ENCODE data around the gene CD276.
"Not testable (repeated sequence)": the region's sequence is repeated elsewhere in the genome, so short reads cannot be mapped to it uniquely, and the experiment has no call there.

CD276 gene

DNA sequence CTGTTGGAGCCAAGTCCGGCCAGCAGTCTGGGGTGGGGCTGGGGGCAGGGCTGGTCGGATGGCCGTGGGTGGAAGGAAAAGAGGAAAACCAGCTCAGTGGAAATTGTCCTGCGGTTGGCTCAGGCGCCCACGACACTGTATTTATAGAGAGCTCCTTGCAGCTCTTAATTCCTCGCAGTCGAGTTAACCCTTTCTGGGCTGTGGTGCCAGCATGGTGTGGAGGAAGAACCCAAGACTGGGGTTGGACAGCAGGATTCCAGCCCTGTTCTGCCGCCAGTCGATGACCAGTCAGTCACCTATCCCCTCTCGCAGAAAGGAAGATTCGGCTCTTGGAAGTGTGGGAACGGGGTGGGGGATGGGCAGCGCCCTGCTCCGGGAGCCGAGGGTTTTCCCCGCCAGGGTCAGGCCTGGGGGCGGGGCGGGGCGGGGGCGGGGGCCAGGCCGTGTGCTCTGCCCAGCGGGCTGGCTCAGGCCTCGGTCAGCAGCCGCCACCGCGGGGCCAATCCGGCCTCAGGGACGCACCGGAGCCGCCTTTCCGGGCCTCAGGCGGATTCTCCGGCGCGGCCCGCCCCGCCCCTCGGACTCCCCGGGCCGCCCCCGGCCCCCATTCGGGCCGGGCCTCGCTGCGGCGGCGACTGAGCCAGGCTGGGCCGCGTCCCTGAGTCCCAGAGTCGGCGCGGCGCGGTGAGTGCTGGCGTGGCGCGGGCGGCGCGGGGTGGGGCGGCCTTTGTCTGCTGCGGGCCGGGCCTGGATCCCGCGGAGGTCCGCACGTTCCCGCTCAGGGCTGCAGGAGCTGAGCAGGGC, at the start of gene CD276:
TSS of gene CD276 (plus strand) at position 607 of the 804 bp plus-strand sequence. CDS start 15,257 bp downstream, outside the sequence.
- H3K4me2 ChIP-seq (ENCODE audit: low read length) = no peak within 1 kb of the TSS

DNA sequence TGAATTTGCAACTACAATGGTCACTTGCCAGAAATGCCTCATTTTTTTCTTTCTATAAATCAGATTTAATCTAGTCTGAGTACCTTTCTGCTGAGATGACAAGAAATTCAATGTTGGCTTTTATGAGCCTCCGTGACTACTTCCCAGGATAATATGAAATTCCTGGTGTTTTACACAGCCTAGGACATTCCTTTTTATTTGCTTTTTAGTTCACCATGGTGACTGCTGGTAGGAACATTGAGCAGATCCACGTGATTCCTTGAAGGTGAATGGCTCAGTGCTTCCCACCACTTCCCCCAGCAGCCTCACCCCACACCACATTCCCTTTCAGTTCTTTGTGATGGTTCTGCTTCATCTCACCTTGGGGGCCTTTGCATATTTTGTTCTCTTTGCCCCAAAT, 46.7 kb upstream of the CD276 start:
- H3K9me3 ChIP-seq (ENCODE audit: control insufficient read depth, insufficient read depth, low read length) = peaks cover 11% of the 10 kb centered on the region; the same call in 1 of the 2 replicates
- H3K27ac ChIP-seq (ENCODE audit: low read depth, low read length) = no peak overlapping the region
- no peak overlapping the region for H3K4me2 ChIP-seq (ENCODE audit: low read length)
- TF ChIP-seq, protein P1, sequence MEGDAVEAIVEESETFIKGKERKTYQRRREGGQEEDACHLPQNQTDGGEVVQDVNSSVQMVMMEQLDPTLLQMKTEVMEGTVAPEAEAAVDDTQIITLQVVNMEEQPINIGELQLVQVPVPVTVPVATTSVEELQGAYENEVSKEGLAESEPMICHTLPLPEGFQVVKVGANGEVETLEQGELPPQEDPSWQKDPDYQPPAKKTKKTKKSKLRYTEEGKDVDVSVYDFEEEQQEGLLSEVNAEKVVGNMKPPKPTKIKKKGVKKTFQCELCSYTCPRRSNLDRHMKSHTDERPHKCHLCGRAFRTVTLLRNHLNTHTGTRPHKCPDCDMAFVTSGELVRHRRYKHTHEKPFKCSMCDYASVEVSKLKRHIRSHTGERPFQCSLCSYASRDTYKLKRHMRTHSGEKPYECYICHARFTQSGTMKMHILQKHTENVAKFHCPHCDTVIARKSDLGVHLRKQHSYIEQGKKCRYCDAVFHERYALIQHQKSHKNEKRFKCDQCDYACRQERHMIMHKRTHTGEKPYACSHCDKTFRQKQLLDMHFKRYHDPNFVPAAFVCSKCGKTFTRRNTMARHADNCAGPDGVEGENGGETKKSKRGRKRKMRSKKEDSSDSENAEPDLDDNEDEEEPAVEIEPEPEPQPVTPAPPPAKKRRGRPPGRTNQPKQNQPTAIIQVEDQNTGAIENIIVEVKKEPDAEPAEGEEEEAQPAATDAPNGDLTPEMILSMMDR (IDR thresholded peaks at IDR 0.05; ENCODE audit: low read depth, low read length, poor library complexity, severe bottlenecking) = no peak
- no peak for TF ChIP-seq EZH2phosphoT487 (IDR thresholded peaks at IDR 0.05; ENCODE audit: borderline replicate concordance, low read length)
- H4K20me1 ChIP-seq (ENCODE audit: control insufficient read depth, insufficient read depth, low read depth, low read length) = peaks cover under 1% of the 10 kb centered on the region; the same call in 1 of the 2 replicates
- H3K27me3 ChIP-seq (ENCODE audit: control insufficient read depth, low read length) = peaks cover 8% of the 10 kb centered on the region
- no peak overlapping the region for H3K4me3 ChIP-seq (ENCODE audit: low read length)
- H3F3A ChIP-seq (ENCODE audit: control insufficient read depth, insufficient read depth) = no peaks in the 10 kb centered on the region
- no peaks in the 10 kb centered on the region for H3K36me3 ChIP-seq (ENCODE audit: control insufficient read depth, low read length)
- H3K9me2 ChIP-seq (replicated peaks; ENCODE audit: control insufficient read depth, low read length) = no peaks in the 10 kb centered on the region
- peaks cover 4% of the 10 kb centered on the region for H3K79me2 ChIP-seq (ENCODE audit: control insufficient read depth, low read length)
- H3K4me1 ChIP-seq (ENCODE audit: control insufficient read depth, low read length) = peaks cover 12% of the 10 kb centered on the region

More for the DNA sequence above, at the start of gene CD276:
- Histone ChIP-seq H3K9me2 (replicated peaks; ENCODE audit: control insufficient read depth, low read length) (no peaks in the 10 kb centered on the region), H3K36me3 (ENCODE audit: control insufficient read depth, low read length) (no peaks in the 10 kb centered on the region), H3K27ac (ENCODE audit: low read depth, low read length) (no peak within 1 kb of the TSS), H3K9me3 (ENCODE audit: control insufficient read depth, insufficient read depth, low read length) (no peaks in the 10 kb centered on the region), H3K4me3 (ENCODE audit: low read length) (no peak within 1 kb of the TSS), H3K79me2 (ENCODE audit: control insufficient read depth, low read length) (no peaks in the 10 kb centered on the region), H3F3A (ENCODE audit: control insufficient read depth, insufficient read depth) (no peaks in the 10 kb centered on the region), H4K20me1 (ENCODE audit: control insufficient read depth, insufficient read depth, low read depth, low read length) (no peaks in the 10 kb centered on the region), H3K4me1 (ENCODE audit: control insufficient read depth, low read length) (no peaks in the 10 kb centered on the region), H3K27me3 (ENCODE audit: control insufficient read depth, low read length) (peaks cover 9% of the 10 kb centered on the region; the same call in 1 of the 2 replicates)
- no peak for TF ChIP-seq EZH2phosphoT487 (IDR thresholded peaks at IDR 0.05; ENCODE audit: borderline replicate concordance, low read length)
- TF ChIP-seq, protein P1 (IDR thresholded peaks at IDR 0.05; ENCODE audit: low read depth, low read length, poor library complexity, severe bottlenecking) = no peak

DNA sequence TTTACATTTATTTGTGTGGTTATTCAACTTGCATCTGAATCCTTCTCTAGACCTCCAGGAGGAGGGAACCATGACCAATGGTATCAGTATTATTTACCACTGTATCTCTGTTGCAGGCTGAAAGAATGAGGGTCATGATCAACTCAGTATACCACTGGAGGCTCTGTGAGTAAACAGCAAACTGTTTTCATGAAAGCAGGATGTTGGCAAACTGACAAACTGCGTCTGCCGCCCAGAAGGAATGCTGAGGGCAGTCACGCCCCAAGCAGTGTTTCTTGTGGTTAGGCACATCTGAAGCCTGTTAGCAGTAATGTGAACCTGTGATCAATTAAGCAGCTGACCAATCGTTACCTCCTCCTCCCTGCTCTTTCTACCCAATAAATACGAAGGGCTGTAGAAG, 44.7 kb upstream of the CD276 start:
- not testable (repeated sequence) for H3K79me2 ChIP-seq (ENCODE audit: control insufficient read depth, low read length); H3K9me2 ChIP-seq (replicated peaks; ENCODE audit: control insufficient read depth, low read length); H3F3A ChIP-seq (ENCODE audit: control insufficient read depth, insufficient read depth); H3K36me3 ChIP-seq (ENCODE audit: control insufficient read depth, low read length); H4K20me1 ChIP-seq (ENCODE audit: control insufficient read depth, insufficient read depth, low read depth, low read length); H3K4me1 ChIP-seq (ENCODE audit: control insufficient read depth, low read length); H3K27ac ChIP-seq (ENCODE audit: low read depth, low read length); H3K4me3 ChIP-seq (ENCODE audit: low read length); H3K4me2 ChIP-seq (ENCODE audit: low read length)
- peaks cover 15% of the 10 kb centered on the region for H3K27me3 ChIP-seq (ENCODE audit: control insufficient read depth, low read length)
- H3K9me3 ChIP-seq (ENCODE audit: control insufficient read depth, insufficient read depth, low read length) = peaks cover 11% of the 10 kb centered on the region; the same call in 1 of the 2 replicates

Data from DOHH2 (cell line).